Lung (tissue), 12 donors: Measurements from ENCODE around the gene ADGRE3. TPM values are rescaled to one million over a fixed set of nuclear protein-coding genes. Genes with fewer than 3 reads are reported as not detected.

Experiments used
- ATAC-seq: fragments of 200-7000 bp; cut with Tn5 transposase; one replicate; pipeline ENCODE4 v1.9.1; 2020; ENCODE audit warnings: moderate number of reproducible peaks; ENCODE audit not compliant: insufficient read depth, low FRiP score
- DNase-seq, 3 donors: peaks; one replicate each; pipeline ENCODE4 v3.0.0-alpha.2; 2013 to 2017
- H3K27ac ChIP-seq, 2 donors: one replicate each; pipeline ENCODE4 v1.5.1; 2013; ENCODE audit warnings: mild to moderate bottlenecking in 2 of 2, moderate library complexity in 2 of 2, control low read depth in 1 of 2, inconsistent platforms in 1 of 2, low read depth in 1 of 2, low read length in 1 of 2
- H3K27me3 ChIP-seq, 3 donors: one replicate each; pipeline ENCODE4 v1.5.1; 2013; ENCODE audit warnings: low read length in 2 of 3; ENCODE audit not compliant: control insufficient read depth in 3 of 3, insufficient read depth in 3 of 3
- H3K36me3 ChIP-seq, 4 donors: one replicate each; pipeline ENCODE4 v1.5.1; 2013; ENCODE audit warnings: low read length in 4 of 4, mild to moderate bottlenecking in 1 of 4, moderate library complexity in 1 of 4; ENCODE audit not compliant: control insufficient read depth in 4 of 4, insufficient read depth in 4 of 4
- H3K4me1 ChIP-seq, 5 donors: one replicate each; pipeline ENCODE4 v1.5.1; 2013; ENCODE audit warnings: low read length in 5 of 5, mild to moderate bottlenecking in 2 of 5, moderate library complexity in 1 of 5; ENCODE audit not compliant: control insufficient read depth in 5 of 5, insufficient read depth in 5 of 5
- H3K4me3 ChIP-seq: one replicate; pipeline ENCODE4 v1.5.1; 2013; ENCODE audit warnings: mild to moderate bottlenecking, control low read depth, moderate library complexity
- H3K9ac ChIP-seq, 2 donors: one replicate each; pipeline ENCODE4 v1.5.1; 2013; ENCODE audit warnings: low read length in 2 of 2, control low read depth in 1 of 2; ENCODE audit not compliant: insufficient read depth in 1 of 2
- H3K9me3 ChIP-seq, 4 donors: one replicate each; pipeline ENCODE4 v1.5.1; 2013; ENCODE audit warnings: low read length in 3 of 4, mild to moderate bottlenecking in 1 of 4, moderate library complexity in 1 of 4; ENCODE audit not compliant: control insufficient read depth in 4 of 4, insufficient read depth in 3 of 4
- WGBS, 2 donors: extraction: QIAGEN DNeasy Blood & Tissue Kit; methylation state at CpG; one replicate each; pipeline ENCODE4 v1.1.7; 2013; 5-methylcytosine and 5-hydroxymethylcytosine counted together
- polyA plus RNA-seq, 2 donors: library from polyadenylated mRNA; stranded (reverse); fragments of 200-250 nt; gene quantifications; one replicate each; pipeline ENCODE4 v1.2.1, GENCODE V29; 2013
- total RNA-seq, 2 donors: library from RNA; depleted of rRNA in 1 of 2; stranded (reverse); fragments of >200 nt in 1 of 2; gene quantifications; one replicate each; pipeline ENCODE4 v1.2.1, GENCODE V29; 2014 to 2021
- TF ChIP-seq, protein P1 (sequence below): IDR thresholded peaks from 2 replicates; pipeline ENCODE4 v1.5.1; 2012; ENCODE audit warnings: mild to moderate bottlenecking; ENCODE audit errors: control extremely low read depth, extremely low read depth
- donor health status: control.
- donor health status: control.
- donor health status: Bipolar disorder and iron deficiency.
- donor health status: healthy.
- donor health status: DM: yes; HTN: yes; CAD: no.

Gene ADGRE3
- total and polyA plus RNA-seq, 4 donors: 1.5 to 2.1 (median 1.7) TPM

DNA sequence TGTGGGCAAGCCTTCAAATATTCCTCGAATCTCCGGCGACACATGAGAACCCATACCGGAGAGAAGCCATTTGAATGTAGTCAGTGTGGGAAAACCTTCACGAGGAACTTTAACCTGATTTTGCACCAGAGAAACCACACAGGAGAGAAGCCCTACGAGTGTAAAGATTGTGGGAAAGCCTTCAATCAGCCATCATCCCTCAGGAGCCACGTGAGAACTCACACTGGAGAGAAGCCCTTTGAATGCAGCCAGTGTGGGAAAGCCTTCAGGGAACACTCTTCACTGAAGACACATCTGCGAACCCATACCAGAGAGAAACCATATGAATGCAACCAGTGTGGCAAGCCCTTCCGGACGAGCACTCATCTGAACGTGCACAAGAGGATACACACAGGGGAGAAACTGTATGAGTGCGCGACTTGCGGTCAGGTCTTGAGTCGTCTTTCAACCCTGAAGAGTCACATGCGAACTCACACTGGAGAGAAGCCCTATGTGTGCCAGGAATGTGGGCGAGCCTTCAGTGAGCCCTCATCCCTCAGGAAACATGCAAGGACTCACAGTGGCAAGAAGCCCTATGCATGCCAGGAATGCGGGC is 44.0 kb upstream of the ADGRE3 start:
- peaks cover 50 to 83% (median 68%) of the 10 kb centered on the region in 4 donors for H3K36me3 ChIP-seq
- no peak overlapping the region for H3K4me3 ChIP-seq
- DNase-seq: no peak
- H3K27me3 ChIP-seq: no peaks in the 10 kb centered on the region
- H3K4me1 ChIP-seq: no peaks in the 10 kb centered on the region
- TF ChIP-seq, protein P1, sequence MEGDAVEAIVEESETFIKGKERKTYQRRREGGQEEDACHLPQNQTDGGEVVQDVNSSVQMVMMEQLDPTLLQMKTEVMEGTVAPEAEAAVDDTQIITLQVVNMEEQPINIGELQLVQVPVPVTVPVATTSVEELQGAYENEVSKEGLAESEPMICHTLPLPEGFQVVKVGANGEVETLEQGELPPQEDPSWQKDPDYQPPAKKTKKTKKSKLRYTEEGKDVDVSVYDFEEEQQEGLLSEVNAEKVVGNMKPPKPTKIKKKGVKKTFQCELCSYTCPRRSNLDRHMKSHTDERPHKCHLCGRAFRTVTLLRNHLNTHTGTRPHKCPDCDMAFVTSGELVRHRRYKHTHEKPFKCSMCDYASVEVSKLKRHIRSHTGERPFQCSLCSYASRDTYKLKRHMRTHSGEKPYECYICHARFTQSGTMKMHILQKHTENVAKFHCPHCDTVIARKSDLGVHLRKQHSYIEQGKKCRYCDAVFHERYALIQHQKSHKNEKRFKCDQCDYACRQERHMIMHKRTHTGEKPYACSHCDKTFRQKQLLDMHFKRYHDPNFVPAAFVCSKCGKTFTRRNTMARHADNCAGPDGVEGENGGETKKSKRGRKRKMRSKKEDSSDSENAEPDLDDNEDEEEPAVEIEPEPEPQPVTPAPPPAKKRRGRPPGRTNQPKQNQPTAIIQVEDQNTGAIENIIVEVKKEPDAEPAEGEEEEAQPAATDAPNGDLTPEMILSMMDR: no peak
- no peak for ATAC-seq
- no peak overlapping the region for H3K9ac ChIP-seq
- no peak overlapping the region for H3K27ac ChIP-seq
- 95 to 97% methylated on average over 18 of the region's 18 CpGs for WGBS, 2 donors
- H3K9me3 ChIP-seq: peaks cover 26 to 61% (median 55%) of the 10 kb centered on the region in 4 donors

DNA sequence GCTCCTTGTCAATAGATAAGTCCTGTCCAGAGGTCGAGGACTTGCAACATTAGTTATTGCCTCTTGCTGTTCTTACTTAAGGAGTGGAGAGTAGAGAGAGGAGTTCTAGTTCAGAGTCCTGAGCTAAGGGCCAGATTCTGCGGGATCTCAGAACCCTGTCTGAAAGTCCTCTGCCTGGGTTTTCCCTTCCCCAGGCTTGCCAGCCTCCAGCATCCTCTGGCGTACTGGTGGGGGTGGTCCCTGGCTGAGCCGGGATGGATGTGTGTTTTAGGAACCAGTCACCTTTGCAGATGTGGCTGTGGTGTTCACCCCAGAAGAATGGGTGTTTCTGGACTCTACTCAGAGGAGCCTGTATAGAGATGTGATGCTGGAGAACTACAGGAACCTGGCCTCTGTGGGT is 41.2 kb upstream of the ADGRE3 start:
- ATAC-seq (no peak), DNase-seq (no peak)
- no peak overlapping the region for H3K27ac ChIP-seq
- TF ChIP-seq, protein P1: no peak
- no peak overlapping the region for H3K9ac ChIP-seq
- H3K4me3 ChIP-seq: no peak overlapping the region
- no peaks in the 10 kb centered on the region for H3K4me1 ChIP-seq
- WGBS, 2 donors: 97% methylated on average over 4 of the region's 4 CpGs
- H3K27me3 ChIP-seq: no peaks in the 10 kb centered on the region
- peaks cover 24 to 67% (median 47%) of the 10 kb centered on the region in 4 donors for H3K9me3 ChIP-seq
- H3K36me3 ChIP-seq: peaks cover 64 to 77% (median 67%) of the 10 kb centered on the region in 4 donors

DNA sequence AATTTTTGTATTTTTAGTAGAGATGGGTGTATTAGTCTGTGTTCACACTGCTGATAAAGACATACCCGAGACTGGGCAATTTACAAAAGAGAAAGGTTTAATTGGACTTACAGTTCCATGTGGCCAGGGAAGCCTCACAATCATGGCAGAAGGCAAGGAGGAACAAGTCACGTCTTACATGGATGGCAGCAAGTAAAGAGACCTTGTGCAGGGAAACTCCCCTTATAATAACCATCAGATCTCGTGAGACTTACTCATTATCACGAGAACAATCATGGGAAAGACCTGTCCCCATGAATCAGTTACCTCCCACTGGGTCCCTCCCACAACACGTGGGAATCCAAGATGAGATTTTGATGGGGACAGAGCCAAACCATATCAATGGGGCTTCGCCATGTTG is 29.8 kb upstream of the ADGRE3 start:
- Histone ChIP-seq H3K27me3 (no peaks in the 10 kb centered on the region), H3K36me3 (peaks cover 56 to 82% (median 68%) of the 10 kb centered on the region in 4 donors), H3K9ac (no peak overlapping the region), H3K4me3 (no peak overlapping the region), H3K4me1 (no peaks in the 10 kb centered on the region), H3K9me3 (peaks cover 0 to 40% (median 0%) of the 10 kb centered on the region in 4 donors), H3K27ac (no peak overlapping the region)
- TF ChIP-seq, protein P1: no peak
- WGBS, 2 donors: 96 to 97% methylated on average over 6 of the region's 6 CpGs
- no peak for DNase-seq
- ATAC-seq: no peak

DNA sequence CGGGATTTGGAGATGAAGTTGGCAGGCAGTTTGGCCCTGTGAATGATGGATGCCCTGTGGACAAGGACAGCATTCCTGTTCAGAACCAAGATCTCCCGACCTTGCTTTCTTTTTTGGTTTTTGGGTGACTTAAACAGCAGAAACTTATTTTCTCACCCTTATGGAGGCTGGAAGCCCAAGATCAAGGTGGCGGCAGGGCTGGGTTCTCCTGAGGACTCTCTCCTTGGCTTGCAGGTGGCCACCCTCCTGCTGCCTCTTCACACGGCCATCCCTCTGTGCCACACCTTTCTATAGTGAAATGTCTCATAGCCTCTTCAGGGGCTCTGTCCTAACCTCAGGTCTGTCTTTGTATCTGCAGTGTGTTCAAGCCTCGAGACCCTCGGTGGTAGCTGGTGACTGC is 29.2 kb upstream of the ADGRE3 start:
- no peak overlapping the region for H3K9ac ChIP-seq
- peaks cover 0 to 38% (median 0%) of the 10 kb centered on the region in 4 donors for H3K9me3 ChIP-seq
- H3K4me3 ChIP-seq: no peak overlapping the region
- DNase-seq: no peak
- H3K4me1 ChIP-seq: no peaks in the 10 kb centered on the region
- TF ChIP-seq, protein P1: no peak
- no peak for ATAC-seq
- no peaks in the 10 kb centered on the region for H3K27me3 ChIP-seq
- peaks cover 57 to 82% (median 67%) of the 10 kb centered on the region in 4 donors for H3K36me3 ChIP-seq
- WGBS, 2 donors: 97% methylated on average over 6 of the region's 6 CpGs
- H3K27ac ChIP-seq: no peak overlapping the region
